Measurements from ENCODE around the gene UBAC1. TPM values are rescaled to one million over a fixed set of nuclear protein-coding genes. Genes with fewer than 3 reads are reported as not detected.

Gene UBAC1
- total RNA-seq, 1 experiment from 2014 or later: 55.6 TPM

- H3K4me1 Mint-ChIP-seq: peaks cover 93% of the 10 kb centered on the region
- TF ChIP-seq SMAD4 (CRISPR knock-in tag; IDR thresholded peaks at IDR 0.05): no peak
- TF ChIP-seq JAZF1 (CRISPR knock-in tag; IDR thresholded peaks at IDR 0.05): no peak
- no peak for TF ChIP-seq ZNF263 (CRISPR knock-in tag; IDR thresholded peaks at IDR 0.05; ENCODE audit: low read depth)
- no peak for TF ChIP-seq TEAD1 (CRISPR knock-in tag; IDR thresholded peaks at IDR 0.05)
- no peak for TF ChIP-seq NFATC4 (CRISPR knock-in tag; IDR thresholded peaks at IDR 0.05)
- TF ChIP-seq CREM (CRISPR knock-in tag; IDR thresholded peaks at IDR 0.05): no peak
- no peak for TF ChIP-seq ZBTB43 (CRISPR knock-in tag; IDR thresholded peaks at IDR 0.05)
- TF ChIP-seq GRHL2 (CRISPR knock-in tag; IDR thresholded peaks at IDR 0.05; ENCODE audit: insufficient replicate concordance, severe bottlenecking): no peak
- TF ChIP-seq TEAD4 (CRISPR knock-in tag; IDR thresholded peaks at IDR 0.05): no peak
- no peak for TF ChIP-seq ZNF532 (CRISPR knock-in tag; IDR thresholded peaks at IDR 0.05; ENCODE audit: borderline replicate concordance)
- no peak for TF ChIP-seq USF1 (CRISPR knock-in tag; IDR thresholded peaks at IDR 0.05)
- no peak for TF ChIP-seq NR1H2 (CRISPR knock-in tag; IDR thresholded peaks at IDR 0.05)
- TF ChIP-seq NFYB (CRISPR knock-in tag; conservative IDR thresholded peaks at IDR 0.05; ENCODE audit: low read depth): no peak
- TF ChIP-seq OVOL2 (CRISPR knock-in tag; IDR thresholded peaks at IDR 0.05; ENCODE audit: borderline replicate concordance): no peak
- TF ChIP-seq CREB1 (CRISPR knock-in tag; IDR thresholded peaks at IDR 0.05): no peak
- no peak for TF ChIP-seq ZNF317 (CRISPR knock-in tag; IDR thresholded peaks at IDR 0.05; ENCODE audit: borderline replicate concordance, low read depth)
- TF ChIP-seq ZNF232 (CRISPR knock-in tag; IDR thresholded peaks at IDR 0.05): no peak
- no peak for TF ChIP-seq GABPB1 (CRISPR knock-in tag; IDR thresholded peaks at IDR 0.05)
- TF ChIP-seq, protein P1, sequence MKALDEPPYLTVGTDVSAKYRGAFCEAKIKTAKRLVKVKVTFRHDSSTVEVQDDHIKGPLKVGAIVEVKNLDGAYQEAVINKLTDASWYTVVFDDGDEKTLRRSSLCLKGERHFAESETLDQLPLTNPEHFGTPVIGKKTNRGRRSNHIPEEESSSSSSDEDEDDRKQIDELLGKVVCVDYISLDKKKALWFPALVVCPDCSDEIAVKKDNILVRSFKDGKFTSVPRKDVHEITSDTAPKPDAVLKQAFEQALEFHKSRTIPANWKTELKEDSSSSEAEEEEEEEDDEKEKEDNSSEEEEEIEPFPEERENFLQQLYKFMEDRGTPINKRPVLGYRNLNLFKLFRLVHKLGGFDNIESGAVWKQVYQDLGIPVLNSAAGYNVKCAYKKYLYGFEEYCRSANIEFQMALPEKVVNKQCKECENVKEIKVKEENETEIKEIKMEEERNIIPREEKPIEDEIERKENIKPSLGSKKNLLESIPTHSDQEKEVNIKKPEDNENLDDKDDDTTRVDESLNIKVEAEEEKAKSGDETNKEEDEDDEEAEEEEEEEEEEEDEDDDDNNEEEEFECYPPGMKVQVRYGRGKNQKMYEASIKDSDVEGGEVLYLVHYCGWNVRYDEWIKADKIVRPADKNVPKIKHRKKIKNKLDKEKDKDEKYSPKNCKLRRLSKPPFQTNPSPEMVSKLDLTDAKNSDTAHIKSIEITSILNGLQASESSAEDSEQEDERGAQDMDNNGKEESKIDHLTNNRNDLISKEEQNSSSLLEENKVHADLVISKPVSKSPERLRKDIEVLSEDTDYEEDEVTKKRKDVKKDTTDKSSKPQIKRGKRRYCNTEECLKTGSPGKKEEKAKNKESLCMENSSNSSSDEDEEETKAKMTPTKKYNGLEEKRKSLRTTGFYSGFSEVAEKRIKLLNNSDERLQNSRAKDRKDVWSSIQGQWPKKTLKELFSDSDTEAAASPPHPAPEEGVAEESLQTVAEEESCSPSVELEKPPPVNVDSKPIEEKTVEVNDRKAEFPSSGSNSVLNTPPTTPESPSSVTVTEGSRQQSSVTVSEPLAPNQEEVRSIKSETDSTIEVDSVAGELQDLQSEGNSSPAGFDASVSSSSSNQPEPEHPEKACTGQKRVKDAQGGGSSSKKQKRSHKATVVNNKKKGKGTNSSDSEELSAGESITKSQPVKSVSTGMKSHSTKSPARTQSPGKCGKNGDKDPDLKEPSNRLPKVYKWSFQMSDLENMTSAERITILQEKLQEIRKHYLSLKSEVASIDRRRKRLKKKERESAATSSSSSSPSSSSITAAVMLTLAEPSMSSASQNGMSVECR (CRISPR knock-in tag; IDR thresholded peaks at IDR 0.05; ENCODE audit: borderline replicate concordance): no peak
- DNase-seq (ENCODE audit: low spot score) (no peak), ATAC-seq (no peak)
- no peaks in the 10 kb centered on the region for H3K9me3 Mint-ChIP-seq
- no peaks in the 10 kb centered on the region for H3K36me3 Mint-ChIP-seq
- ChIA-PET POLR2A (no interaction called here), CTCF (interaction anchor here (2.7 kb wide), 1 partner anchor 250 kb away, joined by 9 read pairs; no protein-coding TSS in a partner anchor)
- peak overlapping the region; percentile 86 for H3K27ac Mint-ChIP-seq
- H3K27me3 Mint-ChIP-seq (ENCODE audit: low read depth): no peaks in the 10 kb centered on the region; the same call in 1 of the 2 replicates
- no peak overlapping the region for H3K4me3 Mint-ChIP-seq
Observed at GRCh38 chr9:135888766-135889394, 72.3 kb downstream of the UBAC1 start.

Measured in WTC11 (cell line).